K562 (cell line): ENCODE results near the gene PEX10. TPM values are rescaled to one million over a fixed set of nuclear protein-coding genes. Genes with fewer than 3 reads are reported as not detected.
A peak's percentile ranks its signal among the peaks of the same experiment; 100 is the strongest.

Experiments used
- ATAC-seq: fragments of 200-7000 bp; cut with Tn5 transposase; 3 replicates; pipeline ENCODE4 v1.9.1; 2020; ENCODE audit warnings: moderate library complexity
- BruUV-seq: library from RNA; stranded (reverse); fragments of 400-500 nt; replicated peaks from 2 replicates; lab custom pipeline; 2021; lab: Mats Ljungman, UMichigan
- CTCF ChIA-PET: fragments of 300-600 bp; formaldehyde crosslinking; extraction: SDS; loops from one replicate; lab custom pipeline; 2021; ENCODE audit warnings: low intra/inter-chr PET ratio; lab: Yijun Ruan, JAX
- POLR2A ChIA-PET: fragments of 300-600, 350-650 bp; sonication (Branson Sonifier 250); formaldehyde crosslinking; extraction: SDS; loops from one replicate; lab custom pipeline; 2021; ENCODE audit warnings: antibody characterized with exemption, inconsistent platforms; lab: Yijun Ruan, JAX
- DNase-seq, 4 experiments: peaks; one replicate each; pipeline versions ENCODE4 v3.0.0 to v3.0.0-alpha.2; 2011 to 2018; ENCODE audit warnings: low spot score in 3 of 4, mixed read lengths in 3 of 4; ENCODE audit errors: extremely low read depth in 1 of 4
- FAIRE-seq: peaks from 2 replicates; lab custom pipeline; 2011; peaks lifted over from hg19 to GRCh38; lab: Jason Lieb, UNC
- H2AFZ ChIP-seq: 2 replicates; pipeline ENCODE4 v1.6.0; 2011; ENCODE audit warnings: low read depth, low read length, control low read depth, inconsistent platforms
- H3K27ac ChIP-seq: fragments of 200-600 bp; 3 replicates; pipeline ENCODE4 v1.8.0; 2011; ENCODE audit warnings: low read depth, mild to moderate bottlenecking, control low read depth, inconsistent platforms, low read length, moderate library complexity, mixed read lengths; ENCODE audit errors: extremely low read depth
- H3K27me3 ChIP-seq, 2 experiments: fragments of 300-600 bp in 1 of 2; 2 replicates in 1 of 2; 3 replicates in 1 of 2; pipeline versions ENCODE4 v1.6.0 to v1.8.0; 2011; ENCODE audit warnings: inconsistent platforms in 2 of 2, low read length in 2 of 2, mild to moderate bottlenecking in 1 of 2, mixed read lengths in 1 of 2, moderate library complexity in 1 of 2; ENCODE audit not compliant: control insufficient read depth in 2 of 2, insufficient read depth in 2 of 2
- H3K36me3 ChIP-seq: fragments of 300-600 bp; 3 replicates; pipeline ENCODE4 v1.8.0; 2011; ENCODE audit warnings: mild to moderate bottlenecking, low read length, inconsistent platforms; ENCODE audit not compliant: control insufficient read depth, insufficient read depth
- H3K4me1 ChIP-seq, 2 experiments: fragments of 200-600 bp in 1 of 2; replicated peaks in 1 of 2; 2 replicates in 1 of 2; 3 replicates in 1 of 2; pipeline versions ENCODE4 v1.5.1 to v1.8.0; 2011; ENCODE audit warnings: inconsistent platforms in 2 of 2, low read length in 2 of 2, mild to moderate bottlenecking in 1 of 2, mixed read lengths in 1 of 2, moderate library complexity in 1 of 2; ENCODE audit not compliant: control insufficient read depth in 2 of 2, insufficient read depth in 2 of 2
- H3K4me2 ChIP-seq: 2 replicates; pipeline ENCODE4 v1.6.1; 2011; ENCODE audit warnings: low read length, control low read depth, inconsistent platforms, mixed read lengths; ENCODE audit not compliant: insufficient read depth
- H3K4me3 ChIP-seq: fragments of 200-600 bp; sonication (generic), shearing (Covaris generic); 2 replicates; pipeline ENCODE4 v1.5.1; 2016; ENCODE audit warnings: control low read depth, inconsistent platforms
- H3K79me2 ChIP-seq: fragments of 200-600 bp; 3 replicates; pipeline ENCODE4 v1.8.0; 2011; ENCODE audit warnings: low read length, inconsistent platforms; ENCODE audit not compliant: control insufficient read depth, insufficient read depth
- H3K9ac ChIP-seq, 2 experiments: 2 replicates each; pipeline versions ENCODE4 v1.6.0 to v1.6.1; 2011; ENCODE audit warnings: low read depth in 2 of 2, low read length in 2 of 2, control low read depth in 1 of 2, inconsistent platforms in 1 of 2, mild to moderate bottlenecking in 1 of 2, mixed read lengths in 1 of 2; ENCODE audit not compliant: insufficient read depth in 1 of 2
- H3K9me1 ChIP-seq: one replicate; pipeline ENCODE4 v1.6.0; 2011; ENCODE audit warnings: inconsistent platforms, mild to moderate bottlenecking, low read length, moderate library complexity; ENCODE audit not compliant: control insufficient read depth, insufficient read depth
- H3K9me3 ChIP-seq: replicated peaks from 2 replicates; pipeline ENCODE4 v1.5.1; 2011; ENCODE audit warnings: low read depth, low read length, inconsistent platforms; ENCODE audit not compliant: control insufficient read depth, insufficient read depth
- H4K20me1 ChIP-seq: replicated peaks from 2 replicates; pipeline ENCODE4 v1.6.1; 2011; ENCODE audit warnings: low read length, inconsistent platforms, mixed read lengths; ENCODE audit not compliant: control insufficient read depth, insufficient read depth
- CBX5 ChIP-seq: IDR thresholded peaks from 2 replicates; pipeline ENCODE4 v1.6.1; 2014; ENCODE audit warnings: low read depth, borderline replicate concordance
- HNRNPLL ChIP-seq: fragments of 200-400 bp; formaldehyde crosslinking; IDR thresholded peaks from 2 replicates; pipeline ENCODE4 v1.6.1; 2017; ENCODE audit warnings: low read length, low read depth, mild to moderate bottlenecking; ENCODE audit not compliant: poor library complexity, severe bottlenecking
- PRDM10 ChIP-seq: fragments of 450-650 bp; IDR thresholded peaks from 2 replicates; pipeline ENCODE4 v1.6.1; 2018; ENCODE audit not compliant: partially characterized antibody
- RBM14 ChIP-seq: fragments of 200-400 bp; formaldehyde crosslinking; IDR thresholded peaks from 2 replicates; pipeline ENCODE4 v1.6.1; 2018; ENCODE audit warnings: low read depth, mild to moderate bottlenecking, low read length, moderate library complexity, borderline replicate concordance; ENCODE audit not compliant: insufficient read depth
- UBTF ChIP-seq, 2 experiments: IDR thresholded peaks; 2 replicates each; pipeline ENCODE4 v1.6.1; 2012; ENCODE audit warnings: improper control_type of control experiment in 2 of 2, low read depth in 2 of 2, low read length in 2 of 2, borderline replicate concordance in 1 of 2
- ZMIZ1 ChIP-seq, 2 experiments: fragments of 150-350 bp in 1 of 2; IDR thresholded peaks; 2 replicates each; pipeline ENCODE4 v1.6.1; 2012 to 2016; ENCODE audit warnings: low read depth in 2 of 2, low read length in 2 of 2, mild to moderate bottlenecking in 1 of 2, moderate library complexity in 1 of 2
- WGBS: fragments of 100-300 bp; shearing (Covaris generic); methylation state at CpG from one replicate; pipeline ENCODE4 v1.1.6; 2016; ENCODE audit warnings: low coverage, mixed read lengths; ENCODE audit not compliant: insufficient coverage; ENCODE audit errors: missing lambda C conversion rate; 5-methylcytosine and 5-hydroxymethylcytosine counted together
- in situ Hi-C: fragments of 300-500 bp; cut with MboI; formaldehyde crosslinking; loops from 4 replicates; pipeline ENCODE4 v1.15.0; 2018; ENCODE audit warnings: inconsistent platforms, mixed read lengths
- intact Hi-C: fragments of 100-400 bp; cut with micrococcal nuclease; formaldehyde crosslinking; loops from 2 replicates; pipeline ENCODE4 v1.14.2; 2022
- polyA plus RNA-seq, 8 experiments: library from polyadenylated mRNA; depleted of rRNA in 4 of 8; stranded (reverse) in 5 of 8; unstranded in 3 of 8; fragments of >200 nt; fragmentation: Nextera tagmentation in 2 of 8; fragmentation: Illumina TruSeq in 1 of 8; extraction: Ambion mirVana in 2 of 8; extraction: Trizol in 1 of 8; gene quantifications; 2 replicates each; pipeline versions ENCODE4 v1.2.1 to v1.2.3, GENCODE V29; 2011 to 2014; ENCODE audit warnings: inconsistent platforms in 1 of 8, missing spikeins in 1 of 8
- total RNA-seq, 7 experiments: library from RNA; depleted of rRNA in 6 of 7; stranded (reverse); fragments of >200 nt in 6 of 7; fragmentation: Illumina TruSeq in 2 of 7; extraction: Trizol in 2 of 7; gene quantifications; 2 replicates each; pipeline versions ENCODE4 v1.2.1 to v1.2.3, GENCODE V29; 2011 to 2021; ENCODE audit warnings: low replicate concordance in 1 of 7

Gene PEX10
- total and polyA plus RNA-seq, 9 of the 15 experiments (the other 6 are each of a cell fraction or from before 2014, with no cell fraction given), result 0.03 to 26.2 (median 8.7) TPM

DNA sequence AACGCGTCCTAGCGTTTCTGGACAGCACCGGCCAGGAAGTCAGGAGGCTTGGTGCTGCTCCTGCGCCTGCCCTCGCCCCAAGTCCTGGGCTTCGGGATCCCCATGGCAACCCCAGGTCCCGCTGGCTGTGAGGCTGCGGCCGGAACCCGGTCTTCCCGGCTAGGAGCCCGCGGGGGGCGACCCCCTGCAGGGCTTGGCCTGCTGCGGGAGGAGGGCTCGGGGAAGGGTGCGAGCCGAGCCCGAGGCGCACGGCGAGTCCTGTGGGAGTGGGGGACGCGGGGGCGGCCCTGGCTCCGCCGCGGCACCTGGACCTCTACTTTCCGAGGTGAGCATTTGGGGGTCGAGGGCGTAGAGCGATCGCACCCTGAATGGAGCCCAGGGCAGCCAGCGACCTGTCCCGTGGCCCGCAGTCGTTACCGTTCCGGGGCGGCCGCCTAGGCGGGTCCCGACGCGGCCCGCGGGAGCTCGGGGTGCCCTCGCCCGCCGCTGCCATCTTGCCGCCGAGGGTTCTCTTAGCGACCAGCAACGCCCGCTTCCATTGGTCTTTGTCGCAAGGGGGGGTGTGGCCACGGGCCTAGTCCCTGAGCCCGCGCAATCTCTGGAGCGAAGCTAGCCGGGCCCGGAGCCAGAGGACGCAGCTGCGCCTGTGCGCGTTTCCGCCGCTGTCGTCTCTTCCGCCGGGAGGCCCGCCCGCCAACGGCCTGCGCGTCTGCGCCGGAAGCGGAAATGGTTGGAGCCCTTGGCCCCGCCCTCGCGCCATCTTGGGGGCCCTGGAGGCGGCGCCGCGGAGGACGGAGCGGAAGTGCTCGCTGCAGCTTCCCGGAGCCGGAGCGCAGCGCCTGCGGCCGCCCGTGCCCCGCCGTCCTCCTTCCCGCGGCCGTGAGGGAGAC is 21.1 kb downstream of the PEX10 start, which contains the start of the genes MORN1 and RER1:
TSS of gene MORN1 (minus strand) at position 514 of the 890 bp plus-strand sequence. CDS start at position 493, 21 bp downstream.
TSS of gene RER1 (plus strand) at position 801 of the 890 bp plus-strand sequence. CDS start 3,950 bp downstream, outside the sequence.
- POLR2A ChIA-PET, result interaction anchor here (0.7 to 1.5 kb wide), 8 partner anchors 9 to 196 kb away, joined by 4 to 6 read pairs (median 4); partner anchors contain the start of gene FAAP20
- Histone ChIP-seq H4K20me1 (peaks cover 18% of the 10 kb centered on the region; the same call in 1 of the 2 replicates), H3K9me1 (peaks cover 11% of the 10 kb centered on the region), H3K4me2 (peak within 1 kb of the TSS; percentile 93), H3K4me3 (peak within 1 kb of the TSS; percentile 100), H3K9me3 (no peaks in the 10 kb centered on the region), H2AFZ (peak within 1 kb of the TSS; percentile 96), H3K9ac (peak within 1 kb of the TSS; percentile 78 to 97), H3K36me3 (peaks cover 45% of the 10 kb centered on the region), H3K27me3 (no peaks in the 10 kb centered on the region), H3K4me1 (peaks cover 22 to 41% of the 10 kb centered on the region in 2 experiments), H3K27ac (peak within 1 kb of the TSS; percentile 79), H3K79me2 (peaks cover 56% of the 10 kb centered on the region)
- CTCF ChIA-PET, result no interaction called here
- FAIRE-seq (peak; percentile 97), ATAC-seq (peak; percentile 98), DNase-seq (peak; percentile 96 to 100 (median 98))
- intact Hi-C loops (loop anchor here (2.0 kb wide), 1 partner anchor 22 kb away; the partner anchor contains the start of gene PEX10), in situ Hi-C loops (no loop called here)
- BruUV-seq, result no TSS peak
- 1% methylated on average over 99 of the region's 103 CpGs for WGBS
- TF ChIP-seq PRDM10 (peak; percentile 41), RBM14 (no peak), ZMIZ1 (IDR thresholded peaks at IDR 0.05; ENCODE audit: low read depth in 2 of 2, low read length in 2 of 2) (peak in 1 of 2 experiments; percentile 63; a peak in 2 of 4 replicates), HNRNPLL (peak; percentile 94), UBTF (IDR thresholded peaks at IDR 0.05; ENCODE audit: borderline replicate concordance in 1 of 2, low read depth in 2 of 2, low read length in 2 of 2) (peak in 1 of 2 experiments; percentile 92; a peak in 2 of 4 replicates), CBX5 (no peak)
